HTR-8/SVneo (cell line): Measurements from ENCODE around the gene PNPLA8.
"Not testable (repeated sequence)": the region's sequence is repeated elsewhere in the genome, so short reads cannot be mapped to it uniquely, and the experiment has no call there.

Experiments
- DNase-seq: peaks from one replicate; pipeline ENCODE4 v3.0.0; 2011; ENCODE audit warnings: low spot score, mixed read lengths; ENCODE audit not compliant: insufficient read length
- FAIRE-seq: peaks from 2 replicates; lab custom pipeline; 2011; peaks lifted over from hg19 to GRCh38; lab: Jason Lieb, UNC

Gene PNPLA8

DNA sequence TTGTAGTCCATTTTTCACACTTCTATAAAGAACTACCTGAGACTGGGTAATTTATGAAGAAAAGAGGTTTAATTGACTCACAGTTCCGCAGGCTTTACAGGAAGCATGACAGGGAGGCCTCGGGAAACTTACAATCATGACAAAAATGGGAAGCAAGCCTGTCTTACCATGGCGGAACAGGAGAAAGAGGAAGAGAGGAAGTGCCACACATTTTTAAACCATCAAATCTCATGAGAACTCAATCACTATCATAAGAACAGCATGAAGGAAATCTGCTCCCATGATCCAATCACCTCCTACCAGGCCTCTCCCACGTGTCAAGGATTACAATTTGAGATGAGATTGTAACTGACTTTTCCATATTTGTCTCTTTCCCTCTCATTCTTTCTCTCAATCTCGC lies 9.3 kb upstream of the PNPLA8 start:
- FAIRE-seq (no peak), DNase-seq (no peak)

DNA sequence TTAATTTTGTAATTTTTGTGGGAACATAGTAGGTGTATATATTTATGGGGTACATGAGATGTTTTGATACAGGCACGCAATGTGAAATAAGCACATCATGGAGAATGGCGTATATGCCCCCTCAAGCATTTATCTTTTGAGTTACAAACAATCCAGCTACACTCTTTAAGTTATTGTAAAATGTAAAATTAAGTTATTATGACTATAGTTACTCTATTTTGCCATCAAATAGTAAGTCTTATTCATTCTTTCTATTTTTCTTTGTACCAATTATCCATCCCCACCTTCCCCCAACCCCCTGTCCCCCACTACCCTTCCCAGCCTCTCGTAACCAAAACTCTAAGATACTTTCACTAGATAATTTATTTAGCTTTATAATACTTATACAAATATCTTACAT lies 7.8 kb upstream of the PNPLA8 start:
- no peak for DNase-seq
- no peak for FAIRE-seq

DNA sequence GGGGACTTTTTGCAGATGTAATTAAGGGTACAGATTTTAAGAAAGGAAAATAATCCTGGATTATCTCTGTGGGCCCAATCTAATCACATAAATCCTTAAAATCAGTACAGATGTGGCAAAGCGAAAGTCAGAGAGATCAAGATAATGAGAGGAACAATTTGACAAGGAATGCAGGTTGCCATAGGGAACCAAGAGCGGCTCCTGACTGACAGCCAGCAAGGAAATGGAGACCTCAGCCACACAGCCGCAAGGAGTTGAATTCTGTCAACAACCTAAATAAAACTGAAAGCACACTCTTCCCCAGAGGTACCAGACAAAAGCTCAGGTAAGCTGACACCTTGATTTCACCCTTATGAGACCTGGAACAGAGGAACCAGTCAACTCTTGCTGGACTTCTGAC lies 3.4 kb upstream of the PNPLA8 start:
- no peak for DNase-seq
- FAIRE-seq = no peak

DNA sequence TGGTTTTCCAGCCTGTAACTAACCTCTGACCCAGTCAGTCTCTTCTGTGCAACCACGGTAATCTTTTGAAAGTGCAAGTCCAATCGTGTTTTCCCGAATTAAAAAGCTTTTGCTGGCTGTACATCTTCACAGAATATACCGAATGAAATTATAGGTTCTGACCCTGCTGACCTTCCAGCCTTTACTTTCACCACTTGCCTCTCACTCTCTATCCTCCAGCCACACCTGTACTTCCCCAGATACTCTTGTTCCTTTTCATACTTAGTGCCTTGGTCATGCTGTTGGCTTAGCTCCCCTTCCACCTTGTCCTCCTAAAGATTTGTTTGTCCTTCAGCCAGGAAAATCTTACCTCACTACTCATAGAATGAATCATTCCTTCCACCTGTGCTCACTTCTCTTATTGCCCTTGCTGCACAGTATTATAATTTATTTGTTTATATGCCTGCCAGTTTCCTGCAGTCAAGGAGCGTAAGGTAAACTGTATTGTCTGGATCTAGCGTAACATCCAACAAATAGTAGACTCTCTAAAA lies 2.3 kb upstream of the PNPLA8 start:
- DNase-seq (no peak), FAIRE-seq (no peak)

GRCh38 chr7:108526768-108527017 lies 758 bp upstream of the PNPLA8 start:
- DNase-seq (no peak), FAIRE-seq (no peak)

DNA sequence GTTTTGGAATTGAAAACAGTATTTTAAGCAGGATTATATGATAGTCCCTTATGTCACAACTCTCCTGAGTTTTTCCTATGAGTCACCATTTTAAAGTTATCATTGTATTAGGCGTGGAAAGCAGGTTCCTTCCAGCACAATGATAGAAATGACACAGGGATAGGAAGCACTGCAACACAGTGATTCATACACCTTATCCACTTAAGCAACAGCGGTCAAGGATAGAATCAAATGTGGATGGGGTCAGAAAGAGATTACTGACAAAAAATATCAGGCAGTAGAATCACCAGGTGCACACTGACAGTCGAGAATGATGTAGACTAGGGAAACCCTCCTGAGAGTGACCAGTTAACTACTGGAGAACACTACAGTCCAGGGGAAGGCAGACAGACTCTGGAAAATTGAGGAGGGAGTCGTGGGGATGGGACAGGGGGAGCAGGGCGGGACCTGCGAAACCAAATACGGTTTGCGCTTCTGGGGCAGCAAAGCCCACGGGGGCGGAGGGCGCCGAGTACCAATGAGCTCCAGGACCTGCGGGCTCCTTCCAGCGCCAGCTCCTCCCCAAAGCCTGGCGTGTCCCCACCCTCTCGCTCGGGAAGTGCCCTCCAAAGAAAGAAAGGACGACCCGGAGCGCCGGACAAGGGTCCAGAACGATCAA lies 479 bp downstream of the PNPLA8 start:
- FAIRE-seq = no peak
- DNase-seq = peak; percentile 51

GRCh38 chr7:108522780-108523179 lies 3.2 kb downstream of the PNPLA8 start:
- FAIRE-seq (no peak), DNase-seq (no peak)

GRCh38 chr7:108517951-108518350 lies 8.0 kb downstream of the PNPLA8 start:
- FAIRE-seq (no peak), DNase-seq (no peak)

GRCh38 chr7:108515630-108516029 lies 10.3 kb downstream of the PNPLA8 start:
- no peak for FAIRE-seq
- no peak for DNase-seq

GRCh38 chr7:108515013-108515412 lies 10.9 kb downstream of the PNPLA8 start:
- FAIRE-seq (no peak), DNase-seq (no peak)

DNA sequence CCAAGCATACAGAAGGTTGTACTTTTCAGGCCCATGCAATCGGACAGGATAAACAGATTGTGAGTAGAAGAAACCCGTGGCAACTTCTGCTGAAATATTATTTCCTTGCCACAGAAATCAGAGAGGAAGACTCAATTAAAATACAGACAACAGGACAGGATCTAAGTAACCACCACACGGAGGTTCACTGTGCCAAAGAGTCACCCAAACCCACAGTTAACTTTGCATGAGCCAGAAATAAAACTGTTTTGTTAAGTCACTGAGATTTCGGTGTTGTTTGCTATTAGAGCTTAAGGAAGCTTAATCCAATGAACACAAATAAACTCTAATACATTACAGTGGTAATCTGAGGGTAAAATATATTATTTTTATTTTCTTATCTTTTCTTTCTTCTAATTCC lies 14.0 kb downstream of the PNPLA8 start:
- FAIRE-seq = no peak
- DNase-seq = no peak

- not testable (repeated sequence) for FAIRE-seq, DNase-seq
Observed at GRCh38 chr7:108504576-108504975, 21.4 kb downstream of the PNPLA8 start.

GRCh38 chr7:108503112-108504026 lies 22.6 kb downstream of the PNPLA8 start:
- FAIRE-seq (no peak), DNase-seq (no peak)

GRCh38 chr7:108499566-108499965 lies 26.4 kb downstream of the PNPLA8 start:
- DNase-seq = no peak
- FAIRE-seq = no peak

GRCh38 chr7:108498481-108498880 lies 27.5 kb downstream of the PNPLA8 start:
- DNase-seq (no peak), FAIRE-seq (no peak)

GRCh38 chr7:108497082-108497725 lies 28.7 kb downstream of the PNPLA8 start:
- DNase-seq = peak; percentile 22
- peak; percentile 48 for FAIRE-seq

DNA sequence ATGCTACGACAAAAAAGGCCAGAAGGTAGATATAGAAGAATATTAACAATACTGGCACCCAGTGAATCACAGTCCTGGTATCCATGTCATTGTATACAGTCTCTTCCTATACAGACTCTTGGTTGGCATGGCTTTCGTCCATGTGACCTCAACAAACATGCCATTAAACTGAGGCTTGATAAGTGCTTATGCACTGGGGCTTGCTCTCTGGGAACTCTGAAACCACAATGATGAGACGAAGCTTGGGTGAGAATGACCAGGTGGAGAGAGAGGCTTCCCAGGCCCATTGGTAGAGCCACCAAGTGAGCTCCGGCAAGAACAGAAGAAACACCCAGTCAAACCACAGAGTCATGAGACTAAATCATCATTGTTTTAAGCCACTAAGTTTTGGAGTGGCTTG lies 33.2 kb downstream of the PNPLA8 start:
- no peak for DNase-seq
- FAIRE-seq = no peak

DNA sequence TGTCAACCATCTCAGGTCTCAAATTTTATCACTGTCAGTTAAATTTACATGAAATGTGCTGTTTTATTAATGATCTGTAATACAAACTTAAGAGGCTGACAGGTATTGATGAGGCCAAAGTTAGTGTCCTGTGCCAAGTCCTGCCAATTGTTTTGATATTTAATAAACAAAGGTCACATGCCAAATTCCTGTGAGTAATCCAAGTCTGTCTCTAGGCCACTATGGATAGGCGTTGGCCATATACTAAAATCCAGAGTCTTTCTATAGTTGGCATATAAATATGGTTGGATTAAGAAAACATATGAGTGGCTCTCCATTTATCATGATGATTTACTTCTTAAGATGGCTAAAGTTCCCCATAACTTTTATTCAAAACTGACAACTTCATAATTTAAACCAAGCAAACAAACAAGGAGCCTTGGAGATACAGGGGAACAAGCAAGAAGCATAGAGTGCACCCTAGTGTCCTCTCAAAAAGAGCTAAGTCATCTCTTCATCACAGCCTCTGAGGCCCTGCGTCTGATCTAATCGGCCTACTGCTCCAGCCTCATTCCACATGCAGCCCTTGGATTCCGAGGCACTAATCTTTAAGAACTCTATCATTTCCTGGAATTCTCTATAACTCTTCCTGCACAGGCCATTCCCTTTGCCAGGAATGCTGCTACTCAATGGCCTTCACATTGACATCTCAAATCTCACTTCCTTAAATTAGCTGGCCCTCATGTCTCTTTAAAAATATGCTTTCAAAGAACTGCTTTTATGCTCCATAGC lies 37.0 kb downstream of the PNPLA8 start:
- DNase-seq (no peak), FAIRE-seq (no peak)

GRCh38 chr7:108487646-108488045 lies 38.3 kb downstream of the PNPLA8 start:
- FAIRE-seq (no peak), DNase-seq (no peak)

DNA sequence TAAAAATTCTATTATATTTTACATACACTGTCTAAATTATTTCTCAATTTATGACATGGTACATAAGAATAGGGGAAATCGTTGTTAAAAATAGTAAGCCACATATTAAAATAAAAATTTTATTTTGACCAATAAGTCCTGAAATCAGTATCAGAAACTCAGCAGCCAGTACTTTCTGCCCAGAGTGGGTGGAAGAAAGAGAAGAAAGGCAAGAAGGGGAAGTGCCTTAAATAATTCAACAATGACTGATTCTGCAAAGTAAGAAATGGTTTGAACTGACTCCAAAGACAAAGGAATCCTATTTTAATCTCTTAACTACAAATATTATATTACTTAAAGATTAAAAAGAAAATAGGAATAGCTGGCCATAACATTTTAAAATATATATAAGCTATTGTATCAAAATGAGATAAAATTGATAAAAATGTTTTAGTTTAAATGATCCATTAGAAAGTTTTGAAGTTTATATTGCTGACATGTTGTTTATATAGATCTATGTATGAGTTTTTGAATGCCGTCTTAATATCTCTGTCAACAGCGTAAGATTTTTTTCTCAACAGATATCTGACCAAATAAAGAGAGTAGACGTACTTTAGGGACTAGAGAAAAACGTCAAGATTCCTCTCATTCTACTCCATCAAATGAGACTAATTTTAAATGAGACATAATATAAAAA lies 39.5 kb downstream of the PNPLA8 start:
- no peak for FAIRE-seq
- no peak for DNase-seq
